Measurements from ENCODE around the gene SLC39A11. TPM values are rescaled to one million over a fixed set of nuclear protein-coding genes. Genes with fewer than 3 reads are reported as not detected.

The SLC39A11 gene
- total RNA-seq, 1 experiment from 2014 or later: 56.1 TPM

- no peak for DNase-seq (ENCODE audit: low read depth, low spot score)
- Histone ChIP-seq H3K4me1 (ENCODE audit: control insufficient read depth, insufficient read depth, low read length) (peaks cover 20% of the 10 kb centered on the region), H3K36me3 (ENCODE audit: control insufficient read depth, insufficient read depth, low read length) (no peaks in the 10 kb centered on the region), H3K27ac (ENCODE audit: low read length) (peak overlapping the region; percentile 46), H3K9me3 (ENCODE audit: control insufficient read depth, insufficient read depth, low read depth, low read length) (no peaks in the 10 kb centered on the region), H3K4me3 (ENCODE audit: low read depth in 2 of 2, low read length in 2 of 2) (no peak overlapping the region; a peak in 1 of 4 replicates), H3K27me3 (ENCODE audit: control insufficient read depth, insufficient read depth, low read length) (no peaks in the 10 kb centered on the region)
- in situ Hi-C loops (cut with HindIII; ENCODE audit: low pct_unique_long_range_greater_than_20kb, low sequenced_read_pairs) (no loop called here), intact Hi-C loops (cut with micrococcal nuclease; ENCODE audit: unreplicated experiment) (no loop called here)
- ChIA-PET CTCF (no interaction called here), POLR2A (no interaction called here)
- peak; percentile 82 for ATAC-seq
- no peak for TF ChIP-seq POLR2AphosphoS5 (IDR thresholded peaks at IDR 0.05; ENCODE audit: low read depth, low read length)
- TF ChIP-seq REST (IDR thresholded peaks at IDR 0.05; ENCODE audit: insufficient read depth in 1 of 2, low read depth in 2 of 2, low read length in 1 of 2): no peak
- TF ChIP-seq CTCF (IDR thresholded peaks at IDR 0.05): no peak
- TF ChIP-seq TCF7L2 (IDR thresholded peaks at IDR 0.05; ENCODE audit: low read depth, low read length): no peak
- no peak for TF ChIP-seq SIN3A (IDR thresholded peaks at IDR 0.05; ENCODE audit: borderline replicate concordance, insufficient read depth, low read depth, low read length)
- BruUV-seq (replicated peaks): no TSS peak
Measured at GRCh38 chr17:72631949-72632684, 460.4 kb downstream of the SLC39A11 start.

GRCh38 chr17:72631568-72631948 lies 460.9 kb downstream of the SLC39A11 start:
- ChIA-PET CTCF (no interaction called here), POLR2A (no interaction called here)
- Histone ChIP-seq H3K36me3 (ENCODE audit: control insufficient read depth, insufficient read depth, low read length) (no peaks in the 10 kb centered on the region), H3K4me3 (ENCODE audit: low read depth in 2 of 2, low read length in 2 of 2) (no peak overlapping the region), H3K27ac (ENCODE audit: low read length) (peak overlapping the region; percentile 46), H3K27me3 (ENCODE audit: control insufficient read depth, insufficient read depth, low read length) (no peaks in the 10 kb centered on the region), H3K9me3 (ENCODE audit: control insufficient read depth, insufficient read depth, low read depth, low read length) (no peaks in the 10 kb centered on the region), H3K4me1 (ENCODE audit: control insufficient read depth, insufficient read depth, low read length) (peaks cover 20% of the 10 kb centered on the region)
- DNase-seq (ENCODE audit: low read depth, low spot score) (no peak), ATAC-seq (peak; percentile 55)
- intact Hi-C loops (cut with micrococcal nuclease; ENCODE audit: unreplicated experiment): no loop called here
- in situ Hi-C loops (cut with HindIII; ENCODE audit: low pct_unique_long_range_greater_than_20kb, low sequenced_read_pairs): no loop called here
- no TSS peak for BruUV-seq (replicated peaks)
- TF ChIP-seq REST (IDR thresholded peaks at IDR 0.05; ENCODE audit: insufficient read depth in 1 of 2, low read depth in 2 of 2, low read length in 1 of 2) (no peak), SIN3A (IDR thresholded peaks at IDR 0.05; ENCODE audit: borderline replicate concordance, insufficient read depth, low read depth, low read length) (no peak), CTCF (IDR thresholded peaks at IDR 0.05) (no peak), POLR2AphosphoS5 (IDR thresholded peaks at IDR 0.05; ENCODE audit: low read depth, low read length) (no peak), TCF7L2 (IDR thresholded peaks at IDR 0.05; ENCODE audit: low read depth, low read length) (no peak)

Data from Panc1 (cell line).